Chondrocyte (in vitro differentiated cells): Measurements from ENCODE around the gene RPS14. TPM values are rescaled to one million over a fixed set of nuclear protein-coding genes. Genes with fewer than 3 reads are reported as not detected.

Experiments
- DNase-seq: peaks from one replicate; pipeline ENCODE4 v3.0.0; 2021; ENCODE audit warnings: mixed read lengths, low spot score
- H3K27ac Mint-ChIP-seq: one replicate; pipeline ENCODE4 v1.8.0; 2021; ENCODE audit warnings: mild to moderate bottlenecking, moderate library complexity, mixed read lengths; ENCODE audit not compliant: unreplicated experiment
- H3K27me3 Mint-ChIP-seq: 2 replicates; pipeline ENCODE4 v1.8.0; 2021; ENCODE audit warnings: low read depth, mixed read lengths
- H3K36me3 Mint-ChIP-seq: 2 replicates; pipeline ENCODE4 v1.8.0; 2021; ENCODE audit warnings: low read depth, mixed read lengths
- H3K4me1 Mint-ChIP-seq: 2 replicates; pipeline ENCODE4 v1.8.0; 2021; ENCODE audit warnings: low read depth, mild to moderate bottlenecking, mixed read lengths
- H3K4me3 Mint-ChIP-seq: one replicate; pipeline ENCODE4 v1.8.0; 2021; ENCODE audit warnings: mild to moderate bottlenecking, moderate library complexity, mixed read lengths; ENCODE audit not compliant: unreplicated experiment
- H3K9me3 Mint-ChIP-seq: 2 replicates; pipeline ENCODE4 v1.8.0; 2021; ENCODE audit warnings: low read depth, mixed read lengths
- total RNA-seq: library from RNA; stranded (reverse); gene quantifications from 3 replicates; pipeline ENCODE4 v1.2.1, GENCODE V29; 2021
- TF ChIP-seq, protein P1 (sequence below): fragments of 200-600 bp; sonication (generic); IDR thresholded peaks from 2 replicates; pipeline ENCODE4 v1.5.0; 2021; ENCODE audit warnings: antibody characterized with exemption, mild to moderate bottlenecking, moderate library complexity

Gene RPS14
- total RNA-seq, 1 donor from 2014 or later, result 1,121 TPM

DNA sequence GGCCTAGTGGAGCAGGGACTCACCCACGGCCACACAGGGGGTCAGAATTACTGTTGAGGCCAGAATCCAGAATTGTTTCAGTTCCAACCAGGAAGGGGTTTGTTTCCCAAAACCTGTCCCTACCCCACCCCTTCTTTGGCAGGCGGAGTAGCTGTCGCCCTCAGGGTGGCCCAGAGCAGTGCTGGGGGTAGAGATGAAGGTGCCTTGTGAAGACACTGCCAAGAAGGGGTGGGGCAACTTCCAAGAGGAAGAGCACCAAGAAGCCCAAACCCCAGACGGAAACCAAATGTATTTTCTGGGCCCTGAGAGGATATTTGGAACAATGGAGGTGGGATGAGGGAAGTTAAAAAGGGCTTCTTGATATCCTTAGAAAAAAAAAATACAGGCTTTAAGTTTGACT is 47.0 kb upstream of the RPS14 start:
- peaks cover 81% of the 10 kb centered on the region for H3K4me1 Mint-ChIP-seq
- no peak overlapping the region for H3K4me3 Mint-ChIP-seq
- H3K27me3 Mint-ChIP-seq, result no peaks in the 10 kb centered on the region
- peak overlapping the region; percentile 98 for H3K27ac Mint-ChIP-seq
- H3K9me3 Mint-ChIP-seq, result no peaks in the 10 kb centered on the region
- TF ChIP-seq, protein P1, sequence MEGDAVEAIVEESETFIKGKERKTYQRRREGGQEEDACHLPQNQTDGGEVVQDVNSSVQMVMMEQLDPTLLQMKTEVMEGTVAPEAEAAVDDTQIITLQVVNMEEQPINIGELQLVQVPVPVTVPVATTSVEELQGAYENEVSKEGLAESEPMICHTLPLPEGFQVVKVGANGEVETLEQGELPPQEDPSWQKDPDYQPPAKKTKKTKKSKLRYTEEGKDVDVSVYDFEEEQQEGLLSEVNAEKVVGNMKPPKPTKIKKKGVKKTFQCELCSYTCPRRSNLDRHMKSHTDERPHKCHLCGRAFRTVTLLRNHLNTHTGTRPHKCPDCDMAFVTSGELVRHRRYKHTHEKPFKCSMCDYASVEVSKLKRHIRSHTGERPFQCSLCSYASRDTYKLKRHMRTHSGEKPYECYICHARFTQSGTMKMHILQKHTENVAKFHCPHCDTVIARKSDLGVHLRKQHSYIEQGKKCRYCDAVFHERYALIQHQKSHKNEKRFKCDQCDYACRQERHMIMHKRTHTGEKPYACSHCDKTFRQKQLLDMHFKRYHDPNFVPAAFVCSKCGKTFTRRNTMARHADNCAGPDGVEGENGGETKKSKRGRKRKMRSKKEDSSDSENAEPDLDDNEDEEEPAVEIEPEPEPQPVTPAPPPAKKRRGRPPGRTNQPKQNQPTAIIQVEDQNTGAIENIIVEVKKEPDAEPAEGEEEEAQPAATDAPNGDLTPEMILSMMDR, result no peak
- no peak for DNase-seq
- H3K36me3 Mint-ChIP-seq, result peaks cover 3% of the 10 kb centered on the region

DNA sequence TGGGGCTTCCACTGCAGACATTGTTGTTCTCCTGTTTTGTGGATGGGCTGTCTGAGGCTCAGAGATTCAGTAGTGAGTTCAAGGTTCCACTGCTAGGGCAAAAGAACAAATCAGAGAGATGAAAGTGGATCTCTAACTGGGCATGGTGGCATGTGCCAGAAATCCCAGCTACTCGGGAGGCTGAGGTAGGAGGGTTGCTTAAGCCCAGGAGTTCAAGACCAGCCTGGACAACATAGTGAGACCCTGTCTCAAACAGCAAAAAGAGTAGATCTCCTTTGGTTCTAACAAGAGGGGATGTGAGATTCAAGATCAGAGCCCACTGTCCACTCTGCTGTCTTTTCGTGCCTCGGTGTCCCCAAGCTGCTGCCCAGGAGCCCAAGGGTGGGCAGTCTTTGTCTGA is 46.6 kb upstream of the RPS14 start:
- Mint-ChIP-seq H3K27ac (peak overlapping the region; percentile 98), H3K36me3 (peaks cover 3% of the 10 kb centered on the region), H3K27me3 (no peaks in the 10 kb centered on the region), H3K4me3 (no peak overlapping the region), H3K9me3 (no peaks in the 10 kb centered on the region), H3K4me1 (peaks cover 81% of the 10 kb centered on the region)
- TF ChIP-seq, protein P1, result no peak
- DNase-seq, result no peak

DNA sequence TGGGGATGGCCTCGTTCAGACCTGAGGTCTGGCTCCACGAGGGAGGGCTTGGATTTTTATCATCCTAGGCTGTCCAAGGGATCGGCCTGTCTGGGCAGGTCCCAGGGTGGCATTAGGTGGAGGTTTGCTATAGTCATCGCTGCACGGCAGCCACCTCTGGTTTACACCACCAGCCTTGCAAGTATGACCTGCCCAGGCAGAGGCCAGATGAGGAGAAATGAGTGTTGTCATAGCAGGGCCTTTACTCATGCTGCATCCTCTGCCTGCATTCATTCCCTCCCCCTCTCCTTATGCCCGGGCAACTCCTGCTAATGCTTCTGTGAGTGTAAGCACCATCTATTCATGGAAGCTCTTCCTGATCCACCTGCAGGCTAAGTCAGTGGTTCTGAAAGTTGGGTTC is 43.1 kb upstream of the RPS14 start:
- Mint-ChIP-seq H3K27ac (peak overlapping the region; percentile 89), H3K4me3 (no peak overlapping the region), H3K27me3 (no peaks in the 10 kb centered on the region), H3K36me3 (peaks cover 5% of the 10 kb centered on the region), H3K4me1 (peaks cover 81% of the 10 kb centered on the region), H3K9me3 (no peaks in the 10 kb centered on the region)
- DNase-seq, result no peak
- TF ChIP-seq, protein P1, result no peak

- Mint-ChIP-seq H3K4me1 (peaks cover 81% of the 10 kb centered on the region), H3K9me3 (no peaks in the 10 kb centered on the region), H3K27ac (peak overlapping the region; percentile 89), H3K27me3 (no peaks in the 10 kb centered on the region), H3K4me3 (no peak overlapping the region), H3K36me3 (peaks cover 2% of the 10 kb centered on the region)
- TF ChIP-seq, protein P1, result no peak
- no peak for DNase-seq
Observed at GRCh38 chr5:150491876-150492275, 42.3 kb upstream of the RPS14 start.

DNA sequence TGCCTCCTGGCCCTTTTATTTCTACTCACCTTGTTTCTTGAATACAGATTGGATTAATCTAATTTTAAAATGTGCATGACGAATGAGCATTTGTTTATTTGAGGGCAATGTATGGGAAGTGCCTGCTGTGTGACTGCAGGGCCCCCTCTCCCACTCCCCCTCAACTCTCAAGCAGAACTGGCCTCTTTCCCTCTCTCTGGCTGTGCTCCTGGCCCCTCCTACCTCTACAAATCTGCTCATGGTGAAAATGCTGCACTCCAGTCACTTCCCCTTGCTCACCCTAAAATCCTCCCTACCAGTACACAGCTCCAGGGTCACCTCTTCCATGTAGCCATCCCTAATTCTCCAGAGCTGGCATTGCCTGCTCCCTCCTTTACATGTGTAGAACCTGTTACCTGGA is 41.2 kb upstream of the RPS14 start:
- TF ChIP-seq, protein P1, result no peak
- Mint-ChIP-seq H3K9me3 (no peaks in the 10 kb centered on the region), H3K27me3 (no peaks in the 10 kb centered on the region), H3K4me1 (peaks cover 70% of the 10 kb centered on the region), H3K36me3 (peaks cover 2% of the 10 kb centered on the region), H3K4me3 (peak overlapping the region; percentile 15), H3K27ac (peak overlapping the region; percentile 89)
- no peak for DNase-seq
